ENCODE measurements around the gene TRIM54.
A peak's percentile ranks its signal among the peaks of the same experiment; 100 is the strongest.
"Not testable (repeated sequence)": the region's sequence is repeated elsewhere in the genome, so short reads cannot be mapped to it uniquely, and the experiment has no call there.

Gene TRIM54

DNA sequence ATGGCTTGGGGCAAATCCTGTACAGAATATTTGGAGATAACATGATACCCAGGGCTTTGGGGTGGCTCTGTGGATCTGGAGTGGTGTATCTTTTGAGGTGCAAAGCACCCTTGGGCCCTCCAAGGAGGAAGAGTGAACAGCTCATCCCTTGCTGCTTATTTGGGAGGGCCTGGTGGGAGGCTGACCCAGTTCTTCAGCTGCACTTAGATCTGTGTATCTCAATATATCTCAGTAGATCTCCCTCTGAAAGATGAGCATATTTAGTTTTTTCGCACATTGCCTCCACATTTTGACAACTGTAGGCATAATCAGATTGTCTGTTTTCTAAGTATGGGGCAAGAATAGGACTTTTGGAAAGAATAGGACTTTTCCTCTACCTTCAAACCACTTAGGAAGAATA, 2.8 kb downstream of the TRIM54 start:
- no peak for DNase-seq (ENCODE audit: low read depth)

DNA sequence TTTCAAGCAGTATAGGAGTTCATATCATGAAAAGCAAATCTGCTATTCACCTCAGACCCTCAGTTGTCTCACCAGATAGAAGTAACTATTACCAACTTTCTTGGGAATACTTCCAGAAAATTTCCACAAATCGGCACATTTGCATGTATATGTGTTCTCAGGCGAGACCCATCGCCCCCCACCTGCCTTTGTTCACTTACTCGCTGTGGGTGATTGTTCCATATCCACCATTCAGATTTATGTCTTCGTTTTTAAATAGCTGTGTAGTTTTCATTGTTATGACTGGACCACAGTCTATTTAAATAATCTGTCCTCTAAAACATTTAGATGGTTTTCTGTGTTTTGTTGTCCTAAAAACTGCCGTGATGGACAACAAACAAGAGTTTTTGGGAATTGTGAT, 3.3 kb downstream of the TRIM54 start:
- no peak for DNase-seq (ENCODE audit: low read depth)

DNA sequence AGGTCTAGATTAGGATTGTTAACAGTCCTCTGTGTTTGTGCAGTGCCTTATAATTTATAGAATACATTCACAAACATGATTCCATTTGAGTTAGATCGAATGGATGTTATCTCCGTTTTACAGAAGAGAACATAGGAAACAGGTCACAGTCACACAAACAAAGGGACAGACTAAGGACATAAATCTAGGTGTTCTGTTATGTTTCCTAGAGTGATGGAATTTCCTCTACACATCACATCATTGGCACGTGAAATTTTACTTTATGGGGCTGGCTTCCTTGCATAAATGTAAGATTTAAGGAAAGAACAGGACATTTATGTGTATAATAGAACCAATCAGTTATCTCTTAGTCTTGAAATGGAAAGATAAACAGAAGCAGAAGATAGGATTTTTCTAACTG, 6.4 kb downstream of the TRIM54 start:
- DNase-seq (ENCODE audit: low read depth), result no peak

DNA sequence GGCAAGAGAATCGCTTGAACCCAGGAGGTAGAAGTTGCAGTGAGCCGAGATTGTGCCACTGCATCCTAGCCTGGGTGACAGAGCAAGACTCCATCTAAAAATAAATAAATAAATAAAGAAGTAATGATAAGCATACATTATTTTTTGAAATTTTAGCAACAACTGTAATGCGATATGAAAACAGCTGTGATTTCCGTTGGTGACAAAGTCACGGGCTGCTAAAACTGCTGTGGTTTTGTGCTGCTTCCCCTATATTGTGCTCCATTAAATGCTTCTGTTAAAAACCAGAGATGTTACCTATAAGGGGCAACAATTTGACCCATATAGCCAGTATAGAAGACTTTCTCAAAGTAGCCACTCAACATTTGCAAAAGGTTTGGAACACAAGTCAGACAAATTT, 8.3 kb downstream of the TRIM54 start:
- no peak for DNase-seq (ENCODE audit: low read depth)

DNA sequence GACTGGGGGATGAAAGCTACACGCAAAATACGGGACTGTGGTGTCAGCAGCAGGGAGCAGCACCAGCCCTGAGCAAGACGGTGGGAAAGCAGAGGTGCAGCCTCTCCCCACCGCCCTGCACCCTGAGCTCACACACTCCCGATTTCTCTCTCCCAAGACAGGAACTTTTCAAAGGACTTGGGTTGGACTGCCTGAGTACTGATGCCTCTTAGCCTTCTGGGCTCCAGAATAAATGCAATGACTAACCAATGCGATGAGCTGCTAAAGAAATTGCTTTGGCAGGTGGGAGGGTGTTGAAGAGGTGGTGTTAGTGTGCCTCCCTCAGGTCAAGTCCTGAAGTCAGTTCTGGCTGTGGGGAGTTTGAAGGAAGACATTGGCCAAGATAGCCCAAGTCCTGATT, 9.6 kb downstream of the TRIM54 start:
- DNase-seq (ENCODE audit: low read depth), result no peak

DNA sequence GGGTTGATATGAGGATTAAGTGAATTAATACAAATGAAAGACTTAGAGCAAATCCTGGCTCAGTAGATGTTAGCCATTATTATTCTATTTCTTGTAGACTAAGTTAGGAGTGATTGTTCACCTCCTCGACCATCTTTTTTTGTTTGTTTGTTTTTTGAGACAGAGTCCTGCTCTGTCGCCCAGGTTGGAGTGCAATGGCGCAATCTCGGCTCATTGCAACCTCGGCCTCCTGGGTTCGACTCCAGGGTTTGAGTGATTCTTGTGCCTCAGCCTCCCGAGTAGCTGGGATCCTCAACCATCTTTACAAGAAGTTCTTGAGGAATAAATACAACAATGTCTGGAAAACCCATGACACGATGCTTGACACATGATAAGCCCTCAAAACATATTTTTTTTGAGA, 12.7 kb downstream of the TRIM54 start:
- DNase-seq (ENCODE audit: low read depth), result no peak

DNA sequence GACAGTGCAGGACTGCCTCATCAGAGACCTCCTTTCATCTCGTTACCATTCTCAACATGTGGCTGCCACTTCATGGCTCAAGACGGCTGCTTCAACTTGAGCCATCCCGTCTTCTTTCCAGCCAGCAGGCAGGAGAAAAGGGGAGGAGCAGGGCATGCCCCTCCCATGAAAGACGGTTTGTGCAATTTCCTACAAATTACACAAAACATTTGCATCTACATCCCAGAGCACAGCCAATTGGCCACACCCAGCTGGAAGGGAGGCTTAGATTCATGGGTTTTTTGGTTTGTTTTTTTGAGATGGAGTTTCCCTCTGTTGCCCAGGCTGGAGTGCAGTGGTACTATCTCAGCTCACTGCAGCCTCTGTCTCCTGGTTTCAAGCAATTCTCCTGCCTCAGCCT, 14.3 kb downstream of the TRIM54 start:
- no peak for DNase-seq (ENCODE audit: low read depth)

DNA sequence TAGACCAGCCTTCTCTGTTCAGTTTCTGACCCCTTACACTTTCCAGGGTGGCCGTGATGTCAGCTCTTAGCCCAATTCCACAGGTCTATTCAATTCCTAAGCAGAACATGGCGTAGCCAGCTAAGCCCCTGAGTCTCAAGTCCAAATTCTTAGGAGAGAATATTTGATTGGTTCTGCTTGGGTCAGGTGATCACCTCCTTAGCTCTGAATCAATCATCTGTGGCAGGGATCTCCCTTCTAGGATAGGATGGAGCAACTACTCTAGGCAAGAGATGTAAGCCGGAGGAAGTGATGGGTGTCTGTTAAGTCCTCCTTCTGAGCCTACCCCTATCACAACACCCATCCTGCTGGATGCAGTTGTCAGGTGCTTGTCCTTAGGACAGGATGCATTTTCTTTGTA, 15.0 kb downstream of the TRIM54 start:
- no peak for DNase-seq (ENCODE audit: low read depth)

DNA sequence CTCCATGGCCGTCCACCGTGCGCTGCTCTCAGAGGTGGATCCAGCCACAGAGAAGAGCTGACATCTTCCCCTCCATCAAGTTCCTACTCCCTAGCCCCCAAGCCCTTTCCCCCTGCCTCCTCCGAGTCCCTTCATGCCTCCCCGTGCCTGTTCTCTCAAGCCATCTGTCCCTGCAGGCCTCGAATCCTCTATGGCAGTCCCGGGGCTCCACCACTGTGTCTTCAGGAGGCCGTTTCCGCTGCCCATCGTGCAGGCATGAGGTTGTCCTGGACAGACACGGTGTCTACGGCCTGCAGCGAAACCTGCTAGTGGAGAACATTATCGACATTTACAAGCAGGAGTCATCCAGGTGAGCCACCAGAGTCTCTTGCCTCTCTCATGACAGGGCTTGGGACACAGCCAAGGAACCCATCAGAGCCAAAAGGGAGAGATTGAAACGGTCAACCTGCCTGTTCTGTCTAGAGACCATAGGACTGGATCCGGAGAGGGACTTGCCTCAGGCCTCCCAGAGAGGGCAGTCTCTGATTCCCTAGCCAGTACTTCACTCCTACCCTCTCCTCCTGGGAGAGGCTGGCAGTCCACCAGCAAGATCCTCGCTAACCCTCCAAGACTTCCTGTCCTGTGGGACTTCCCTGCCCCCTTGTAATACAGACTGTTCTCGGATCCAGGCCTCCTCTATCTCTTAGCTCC, 16.3 kb downstream of the TRIM54 start:
- no peak for DNase-seq (ENCODE audit: low read depth)

DNA sequence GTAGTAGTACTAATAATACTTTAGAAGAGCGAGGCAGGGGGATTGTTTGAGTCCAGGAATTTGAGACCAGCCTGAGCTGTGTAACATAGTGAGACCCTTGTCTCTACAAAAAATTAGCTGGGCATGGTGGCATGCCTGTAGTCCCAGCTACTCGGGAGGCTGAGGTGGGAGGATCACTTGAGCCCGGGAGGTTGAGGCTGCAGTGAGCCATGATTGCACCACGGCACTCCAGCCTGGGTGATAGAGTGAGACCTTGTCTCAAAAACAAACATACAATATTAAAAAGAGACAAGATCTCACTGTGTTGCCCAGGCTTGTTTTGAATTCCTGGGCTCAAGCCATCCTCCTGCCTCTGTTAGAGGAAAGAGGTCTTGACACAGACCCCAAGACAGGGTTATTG, 18.4 kb downstream of the TRIM54 start:
- DNase-seq (ENCODE audit: low read depth), result not testable (repeated sequence)

DNA sequence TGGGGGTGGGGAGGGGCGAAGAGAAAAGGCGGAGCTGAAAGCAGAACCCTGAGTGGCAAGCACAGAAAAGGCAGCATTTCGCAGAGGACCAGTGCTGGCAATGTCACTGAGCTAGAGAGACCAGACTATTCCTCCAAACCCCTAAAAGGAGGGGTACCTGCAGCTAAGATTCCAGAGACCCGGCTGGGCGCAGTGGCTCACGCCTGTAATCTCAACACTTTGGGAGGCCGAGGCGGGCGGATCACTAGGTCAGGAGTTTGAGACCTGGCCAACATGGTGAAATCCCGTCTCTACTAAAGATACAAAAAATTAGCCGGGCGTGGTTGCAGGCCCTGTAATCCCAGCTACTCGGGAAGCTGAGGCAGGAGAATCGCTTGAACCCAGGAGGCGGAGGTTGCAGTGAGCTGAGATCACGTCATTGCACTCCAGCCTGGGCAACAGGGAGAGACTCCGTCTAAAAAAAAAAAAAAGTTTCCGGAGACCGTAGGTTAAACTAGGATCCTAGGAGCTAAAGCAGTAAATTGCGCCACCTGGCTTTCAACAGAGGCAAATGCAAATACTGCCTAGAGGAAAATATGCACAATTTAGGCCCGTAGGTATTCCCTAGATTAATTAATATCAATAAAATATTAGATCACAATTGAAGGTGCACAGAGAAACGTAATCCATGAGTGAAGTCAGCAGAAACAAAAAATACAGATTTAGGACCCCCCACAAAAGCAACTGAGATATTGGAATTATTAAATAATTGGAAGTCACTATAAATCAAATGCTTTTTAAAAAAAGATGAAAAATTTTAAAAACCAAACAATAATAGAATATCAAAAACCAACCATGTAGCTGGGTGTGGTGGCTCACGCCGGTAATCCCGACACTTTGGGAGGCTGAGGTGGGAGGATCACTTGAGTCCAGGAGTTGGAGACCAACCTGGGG, 21.1 kb downstream of the TRIM54 start:
- DNase-seq (ENCODE audit: low read depth), result peak; percentile 25

DNA sequence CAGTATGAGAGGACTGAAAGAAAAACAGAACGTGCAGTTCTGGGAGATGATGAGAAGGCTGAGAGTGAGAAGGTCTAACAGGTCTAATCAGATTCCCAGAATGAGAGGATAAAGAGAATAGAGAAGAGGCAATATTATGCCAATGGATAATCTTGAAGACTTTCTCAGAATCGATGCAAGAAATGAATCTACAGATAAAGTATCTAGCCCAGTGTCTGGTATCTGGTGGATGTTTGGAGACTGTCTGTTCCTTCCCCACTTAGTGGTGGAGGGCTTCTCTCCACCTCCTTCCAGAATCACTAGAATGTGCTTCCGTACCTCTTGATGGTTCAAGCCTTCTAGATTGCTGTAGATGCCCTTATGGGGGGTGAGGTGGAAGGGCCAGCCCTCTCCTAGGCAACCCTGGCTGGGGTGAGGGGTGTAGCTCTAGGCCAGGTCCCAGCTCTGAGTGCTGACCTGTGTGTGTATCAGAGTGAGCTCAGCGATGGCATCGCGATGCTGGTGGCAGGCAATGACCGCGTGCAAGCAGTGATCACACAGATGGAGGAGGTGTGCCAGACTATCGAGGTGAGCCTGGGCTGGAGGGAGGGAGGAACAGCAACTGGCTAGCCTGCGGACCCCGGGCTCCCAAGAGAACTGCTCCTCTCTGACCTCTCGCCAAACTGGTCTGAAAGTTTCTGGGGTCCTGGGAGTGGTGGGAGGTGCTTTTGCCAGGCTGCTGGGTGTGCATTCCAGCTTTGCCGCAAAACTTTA, 22.4 kb downstream of the TRIM54 start:
- no peak for DNase-seq (ENCODE audit: low read depth)

DNA sequence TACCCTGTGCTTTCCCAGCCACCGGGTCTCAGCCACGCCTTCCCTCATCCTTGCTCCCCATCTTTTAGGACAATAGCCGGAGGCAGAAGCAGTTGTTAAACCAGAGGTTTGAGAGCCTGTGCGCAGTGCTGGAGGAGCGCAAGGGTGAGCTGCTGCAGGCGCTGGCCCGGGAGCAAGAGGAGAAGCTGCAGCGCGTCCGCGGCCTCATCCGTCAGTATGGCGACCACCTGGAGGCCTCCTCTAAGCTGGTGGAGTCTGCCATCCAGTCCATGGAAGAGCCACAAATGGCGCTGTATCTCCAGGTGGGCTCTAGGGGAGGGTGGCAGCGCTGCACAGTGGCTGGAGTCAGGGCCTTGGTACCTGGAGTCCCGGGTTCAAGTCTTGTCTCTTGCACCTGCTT, 23.3 kb downstream of the TRIM54 start:
- no peak for DNase-seq (ENCODE audit: low read depth)

DNA sequence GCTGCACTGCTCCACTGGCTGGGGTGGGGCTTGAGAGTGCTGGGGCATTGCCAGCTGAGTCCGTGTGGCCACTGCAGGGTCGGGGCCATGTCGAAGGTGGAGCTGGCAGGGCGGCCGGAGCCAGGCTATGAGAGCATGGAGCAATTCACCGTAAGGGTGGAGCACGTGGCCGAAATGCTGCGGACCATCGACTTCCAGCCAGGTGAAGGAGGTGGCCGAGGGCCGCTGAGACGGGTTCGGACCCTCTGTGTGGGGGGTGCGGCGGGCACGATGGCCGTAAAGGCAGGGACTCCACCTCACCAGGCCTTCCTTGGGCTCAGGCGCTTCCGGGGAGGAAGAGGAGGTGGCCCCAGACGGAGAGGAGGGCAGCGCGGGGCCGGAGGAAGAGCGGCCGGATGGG, 23.9 kb downstream of the TRIM54 start:
- DNase-seq (ENCODE audit: low read depth), result no peak

DNA sequence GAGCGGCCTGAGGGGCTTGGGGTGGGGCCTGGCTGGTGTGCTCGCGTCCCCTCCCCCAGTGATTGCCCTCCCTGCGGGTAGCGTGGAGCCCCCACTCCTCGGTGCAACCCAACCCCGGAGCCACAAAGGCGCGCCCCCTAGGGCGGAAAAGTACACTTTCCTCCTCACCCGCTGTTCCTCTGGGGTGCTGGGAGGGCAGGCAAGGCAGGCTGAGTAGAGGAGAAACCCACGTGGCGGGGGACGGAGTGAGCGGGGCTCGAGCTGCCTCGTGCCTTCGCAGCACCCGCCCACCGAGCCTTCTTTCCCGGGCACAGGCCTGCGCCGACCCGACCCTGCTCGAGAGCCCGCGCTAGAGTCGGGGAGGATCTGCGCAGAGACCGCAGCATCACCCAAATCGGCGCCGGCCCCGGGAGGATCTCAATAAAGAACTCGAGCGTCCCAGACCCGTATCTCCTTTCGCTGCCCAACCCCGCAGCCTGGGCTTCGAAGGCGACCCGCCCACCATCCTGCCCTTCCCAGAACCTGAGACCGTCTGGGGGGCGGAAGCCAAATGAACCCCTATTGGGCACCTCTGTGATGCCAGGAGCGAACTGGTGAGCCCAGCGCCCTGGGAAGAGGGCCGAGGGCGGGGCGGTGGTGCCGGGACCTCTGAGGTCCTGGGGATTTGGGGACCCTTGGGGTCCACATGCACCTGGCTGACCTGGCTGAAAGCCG, 24.5 kb downstream of the TRIM54 start:
- DNase-seq (ENCODE audit: low read depth), result peak; percentile 14

DNA sequence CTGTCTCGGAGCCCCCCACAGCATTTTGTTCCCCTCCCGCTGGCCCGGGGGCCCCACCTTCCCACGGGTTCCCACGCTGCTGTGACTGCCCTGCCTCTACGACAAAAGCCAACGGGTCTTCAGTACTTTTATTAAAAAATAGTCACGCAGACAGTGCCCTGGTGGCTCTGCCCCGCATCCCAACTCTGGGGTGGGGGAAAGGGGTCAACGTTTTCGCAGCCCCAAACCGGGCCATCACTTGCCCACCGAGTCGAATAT, 25.0 kb downstream of the TRIM54 start:
- no peak for DNase-seq (ENCODE audit: low read depth)

DNA sequence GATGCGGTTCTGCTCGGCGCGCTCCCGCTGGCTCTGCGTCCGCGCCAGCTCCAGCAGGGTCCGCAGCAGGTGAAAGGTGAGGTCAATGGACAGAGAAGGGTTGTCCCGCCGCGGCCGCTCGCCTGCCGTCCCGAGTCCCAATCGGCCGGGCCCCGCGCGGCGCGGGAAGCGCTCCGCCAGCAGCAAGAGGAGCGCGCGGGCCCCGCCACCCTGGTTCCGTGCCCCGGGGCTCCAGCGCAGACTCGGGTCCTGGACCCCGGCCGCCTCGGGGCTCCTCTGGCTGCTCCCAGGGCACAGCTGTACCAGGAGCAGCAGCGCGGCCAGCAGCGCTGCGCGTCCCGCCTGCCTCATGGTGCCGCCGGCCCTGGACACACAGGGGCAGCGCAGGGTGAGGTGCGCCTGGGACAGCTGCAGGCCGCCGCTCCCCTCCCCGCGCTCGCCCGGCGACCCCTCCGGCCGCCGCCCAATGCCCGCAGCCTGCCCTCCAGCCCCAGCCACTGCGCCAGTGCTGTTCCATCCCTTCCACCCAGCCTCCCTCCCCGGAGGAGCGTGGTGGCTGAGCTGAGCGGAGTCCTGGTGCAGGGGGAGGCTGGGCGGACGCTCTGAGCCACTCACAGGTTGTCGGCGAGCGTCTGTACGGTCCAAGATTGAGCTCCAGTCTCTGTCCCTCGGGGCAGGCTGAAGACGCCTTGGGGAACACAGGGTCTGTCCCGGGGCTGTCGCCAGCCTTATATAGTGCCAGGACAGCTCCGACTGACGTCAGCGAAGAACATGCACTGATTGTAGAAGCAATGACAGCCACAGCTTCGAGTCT, 25.5 kb downstream of the TRIM54 start:
- no peak for DNase-seq (ENCODE audit: low read depth)

DNA sequence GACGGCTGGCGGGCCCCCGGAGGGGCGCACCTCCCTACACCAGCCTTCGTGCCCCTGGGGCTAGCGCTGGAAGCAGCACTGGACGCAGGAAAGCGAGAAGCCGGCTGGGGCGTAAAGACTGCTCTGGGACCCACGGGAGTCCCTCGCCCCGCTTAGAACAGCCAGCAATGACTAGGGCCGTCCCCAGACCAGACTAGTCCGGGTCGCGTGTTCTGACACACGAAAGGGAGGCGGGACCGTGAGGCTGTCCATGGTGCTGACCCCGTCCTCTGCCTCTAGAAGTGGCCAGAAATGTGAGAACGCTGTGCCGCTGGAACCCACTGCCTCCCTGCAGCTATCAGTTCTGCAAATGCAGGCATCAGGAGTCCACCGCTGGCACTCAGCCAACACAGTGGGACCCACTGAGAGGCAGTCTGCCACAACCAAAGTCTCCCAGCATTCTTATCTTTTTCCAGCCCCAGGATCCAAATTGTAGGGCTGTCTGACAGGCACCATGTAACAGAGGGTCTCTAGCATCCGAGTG, 26.2 kb downstream of the TRIM54 start, which contains the start of gene UCN:
UCN (minus strand) TSS at position 87 of the 523 bp plus-strand sequence. CDS start 550 bp downstream, outside the sequence.
- DNase-seq (ENCODE audit: low read depth), result no peak

DNA sequence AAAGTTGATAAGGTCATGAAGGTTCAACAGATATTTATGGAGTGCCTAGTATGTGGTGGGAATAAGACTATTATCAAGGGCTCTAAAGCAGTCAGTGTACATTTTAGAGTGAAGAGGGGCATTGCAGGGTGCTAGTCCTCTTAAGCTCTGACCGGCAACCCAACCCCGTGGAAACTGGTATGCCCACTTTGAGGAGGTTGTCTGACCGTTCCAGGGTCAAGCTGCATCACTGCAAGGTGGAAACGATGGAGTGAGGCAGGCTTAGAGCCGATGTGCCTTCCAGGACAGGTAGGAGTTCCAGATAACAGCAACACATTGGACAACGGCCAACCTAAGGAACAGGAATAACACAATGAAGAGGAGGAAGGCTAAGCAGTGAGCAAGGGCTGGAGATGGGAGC, 27.4 kb downstream of the TRIM54 start:
- DNase-seq (ENCODE audit: low read depth), result no peak

DNA sequence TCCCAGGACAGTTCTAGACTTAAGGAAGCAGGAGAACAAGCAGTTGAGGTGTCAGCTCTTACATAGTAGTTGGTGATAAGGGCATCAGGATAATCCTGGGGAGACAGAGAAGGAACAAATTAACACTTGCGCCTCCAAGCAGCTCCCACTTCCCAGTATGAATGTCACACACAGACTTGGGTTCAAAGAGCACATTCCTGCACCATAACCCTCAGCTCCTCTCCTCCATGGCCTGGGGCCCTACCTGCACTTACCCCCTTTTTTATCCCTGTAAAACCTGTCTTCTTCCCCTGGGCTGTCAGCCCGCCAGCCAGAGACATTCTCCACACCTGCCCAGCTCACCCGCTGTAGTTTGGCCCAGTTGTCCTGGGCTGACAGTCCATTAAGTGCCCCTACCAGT, 29.9 kb downstream of the TRIM54 start:
- DNase-seq (ENCODE audit: low read depth), result no peak
